Tibial artery (tissue), 4 donors: ENCODE data around the gene ADAMTSL1.

ENCODE experiments used
- DNase-seq, 2 donors: peaks; one replicate each; pipeline ENCODE4 v3.0.0-alpha.2; 2019
- H3K27ac ChIP-seq, 2 donors: fragments of 200-600 bp; sonication (generic) in 1 of 2; 1 replicate in 1 of 2; 2 replicates in 1 of 2; pipeline ENCODE4 v1.5.1; 2018 to 2019; ENCODE audit warnings: mild to moderate bottlenecking in 1 of 2
- H3K27me3 ChIP-seq, 2 donors: fragments of 200-600 bp; sonication (generic) in 1 of 2; one replicate each; pipeline versions ENCODE4 v1.5.1 to v1.6.0; 2016 to 2019
- H3K36me3 ChIP-seq, 3 donors: fragments of 200-600 bp; sonication (generic) in 2 of 3; one replicate each; pipeline ENCODE4 v1.5.1; 2016 to 2019; ENCODE audit warnings: mild to moderate bottlenecking in 2 of 3
- H3K4me1 ChIP-seq, 4 donors: fragments of 200-600 bp; sonication (generic) in 2 of 4; 1 replicate in 3 of 4; 2 replicates in 1 of 4; pipeline ENCODE4 v1.5.1; 2016 to 2019
- H3K4me3 ChIP-seq, 2 donors: fragments of 200-600 bp; sonication (generic) in 1 of 2; 1 replicate in 1 of 2; 2 replicates in 1 of 2; pipeline ENCODE4 v1.5.1; 2018 to 2019; ENCODE audit warnings: mild to moderate bottlenecking in 2 of 2
- H3K9me3 ChIP-seq, 3 donors: fragments of 200-600 bp; sonication (generic) in 1 of 3; one replicate each; pipeline ENCODE4 v1.5.1; 2016 to 2019
- CTCF ChIP-seq, 2 experiments: fragments of 200-600 bp in 1 of 2; fragments of 450-650 bp in 1 of 2; IDR thresholded peaks; one replicate each; pipeline ENCODE4 v1.5.1; 2017 to 2019; ENCODE audit warnings: antibody characterized with exemption in 2 of 2, mild to moderate bottlenecking in 1 of 2, moderate library complexity in 1 of 2
- intact Hi-C: fragments of 100-400 bp; cut with DNase I; formaldehyde crosslinking; loops from one replicate; pipeline ENCODE4 v1.15.0; 2023; ENCODE audit warnings: low total_unique reads

The ADAMTSL1 gene

GRCh38 chr9:18891946-18892670 is 418.2 kb downstream of the ADAMTSL1 start:
- TF ChIP-seq CTCF (IDR thresholded peaks at IDR 0.05), result no peak
- Histone ChIP-seq H3K27ac (no peak overlapping the region), H3K4me3 (no peak overlapping the region), H3K9me3 (peaks cover 0 to 21% (median 18%) of the 10 kb centered on the region in 3 donors), H3K27me3 (no peaks in the 10 kb centered on the region), H3K4me1 (no peaks in the 10 kb centered on the region), H3K36me3 (peaks cover 0 to 17% (median 13%) of the 10 kb centered on the region in 3 donors)
- DNase-seq, result no peak
- intact Hi-C loops, result no loop called here

- Histone ChIP-seq H3K4me3 (no peak overlapping the region), H3K4me1 (no peaks in the 10 kb centered on the region), H3K36me3 (peaks cover 0 to 17% (median 13%) of the 10 kb centered on the region in 3 donors), H3K27me3 (no peaks in the 10 kb centered on the region), H3K9me3 (peaks cover 0 to 21% (median 18%) of the 10 kb centered on the region in 3 donors), H3K27ac (no peak overlapping the region)
- intact Hi-C loops, result no loop called here
- no peak for DNase-seq
- no peak for TF ChIP-seq CTCF (IDR thresholded peaks at IDR 0.05)
Observed at GRCh38 chr9:18893046-18893445, 419.1 kb downstream of the ADAMTSL1 start.

GRCh38 chr9:18893491-18893890 is 419.5 kb downstream of the ADAMTSL1 start:
- H3K27ac ChIP-seq, result no peak overlapping the region
- DNase-seq, result no peak
- intact Hi-C loops, result no loop called here
- no peak overlapping the region for H3K4me3 ChIP-seq
- TF ChIP-seq CTCF (IDR thresholded peaks at IDR 0.05), result no peak
- no peaks in the 10 kb centered on the region for H3K27me3 ChIP-seq
- peaks cover 0 to 21% (median 18%) of the 10 kb centered on the region in 3 donors for H3K9me3 ChIP-seq
- no peaks in the 10 kb centered on the region for H3K4me1 ChIP-seq
- H3K36me3 ChIP-seq, result peaks cover 0 to 17% (median 13%) of the 10 kb centered on the region in 3 donors

- Histone ChIP-seq H3K27me3 (no peaks in the 10 kb centered on the region), H3K27ac (no peak overlapping the region), H3K9me3 (peaks cover 0 to 22% (median 21%) of the 10 kb centered on the region in 3 donors), H3K36me3 (peaks cover 0 to 17% (median 13%) of the 10 kb centered on the region in 3 donors), H3K4me3 (no peak overlapping the region), H3K4me1 (no peaks in the 10 kb centered on the region)
- no peak for DNase-seq
- TF ChIP-seq CTCF (IDR thresholded peaks at IDR 0.05), result no peak
- intact Hi-C loops, result no loop called here
Observed at GRCh38 chr9:18896004-18896403, 422.1 kb downstream of the ADAMTSL1 start.

GRCh38 chr9:18896531-18897179 is 422.7 kb downstream of the ADAMTSL1 start:
- DNase-seq, result no peak
- Histone ChIP-seq H3K4me1 (no peaks in the 10 kb centered on the region), H3K27me3 (no peaks in the 10 kb centered on the region), H3K27ac (no peak overlapping the region), H3K4me3 (no peak overlapping the region), H3K36me3 (peaks cover 0 to 17% (median 13%) of the 10 kb centered on the region in 3 donors), H3K9me3 (peaks cover 0 to 23% (median 21%) of the 10 kb centered on the region in 3 donors)
- TF ChIP-seq CTCF (IDR thresholded peaks at IDR 0.05), result no peak
- intact Hi-C loops, result no loop called here
